Left ventricle myocardium inferior (tissue), 1 donor: ENCODE data around the gene SLC25A21. TPM values are rescaled to one million over a fixed set of nuclear protein-coding genes. Genes with fewer than 3 reads are reported as not detected.
"Not testable (repeated sequence)": the region's sequence is repeated elsewhere in the genome, so short reads cannot be mapped to it uniquely, and the experiment has no call there.

Experiments used
- DNase-seq: peaks from one replicate; pipeline ENCODE4 v3.0.0-alpha.2; 2020
- H3K27ac ChIP-seq: fragments of 200-600 bp; replicated peaks from 2 replicates; pipeline ENCODE4 v1.8.0; 2021
- H3K27me3 ChIP-seq: fragments of 200-600 bp; 2 replicates; pipeline ENCODE4 v1.8.0; 2021; ENCODE audit warnings: low read depth
- H3K36me3 ChIP-seq: fragments of 200-600 bp; 2 replicates; pipeline ENCODE4 v1.8.0; 2021
- H3K4me1 ChIP-seq: fragments of 200-600 bp; 2 replicates; pipeline ENCODE4 v1.8.0; 2021
- H3K4me3 ChIP-seq: fragments of 200-600 bp; 2 replicates; pipeline ENCODE4 v1.8.0; 2021; ENCODE audit warnings: mild to moderate bottlenecking, moderate library complexity
- H3K9me3 ChIP-seq: fragments of 200-600 bp; replicated peaks from 2 replicates; pipeline ENCODE4 v1.8.0; 2021
- intact Hi-C: fragments of 100-400 bp; cut with micrococcal nuclease; formaldehyde crosslinking; loops from one replicate; pipeline ENCODE4 v1.11.0; 2022
- total RNA-seq: library from RNA; stranded (reverse); fragmentation: NEBNext Ultra II Directional; extraction: Animal tissue kit (Norgen Biotek cat#: 25700); gene quantifications from one replicate; pipeline ENCODE4 v1.2.1, GENCODE V29; 2021
- TF ChIP-seq, protein P1 (sequence below): fragments of 200-600 bp; IDR thresholded peaks from 2 replicates; pipeline ENCODE4 v1.8.0; 2021; ENCODE audit warnings: antibody characterized with exemption, mild to moderate bottlenecking, borderline replicate concordance
- donor health status: DM: no; HTN: yes; CAD: no; lungs with severe emphysema.

The SLC25A21 gene
- total RNA-seq, 1 donor from 2014 or later: 0.77 TPM

- intact Hi-C loops: no loop called here
- Histone ChIP-seq H3K36me3 (no peaks in the 10 kb centered on the region), H3K9me3 (no peaks in the 10 kb centered on the region), H3K27me3 (peaks cover 96% of the 10 kb centered on the region), H3K4me3 (no peak overlapping the region), H3K4me1 (no peaks in the 10 kb centered on the region), H3K27ac (no peak overlapping the region)
- DNase-seq: no peak
- TF ChIP-seq, protein P1, sequence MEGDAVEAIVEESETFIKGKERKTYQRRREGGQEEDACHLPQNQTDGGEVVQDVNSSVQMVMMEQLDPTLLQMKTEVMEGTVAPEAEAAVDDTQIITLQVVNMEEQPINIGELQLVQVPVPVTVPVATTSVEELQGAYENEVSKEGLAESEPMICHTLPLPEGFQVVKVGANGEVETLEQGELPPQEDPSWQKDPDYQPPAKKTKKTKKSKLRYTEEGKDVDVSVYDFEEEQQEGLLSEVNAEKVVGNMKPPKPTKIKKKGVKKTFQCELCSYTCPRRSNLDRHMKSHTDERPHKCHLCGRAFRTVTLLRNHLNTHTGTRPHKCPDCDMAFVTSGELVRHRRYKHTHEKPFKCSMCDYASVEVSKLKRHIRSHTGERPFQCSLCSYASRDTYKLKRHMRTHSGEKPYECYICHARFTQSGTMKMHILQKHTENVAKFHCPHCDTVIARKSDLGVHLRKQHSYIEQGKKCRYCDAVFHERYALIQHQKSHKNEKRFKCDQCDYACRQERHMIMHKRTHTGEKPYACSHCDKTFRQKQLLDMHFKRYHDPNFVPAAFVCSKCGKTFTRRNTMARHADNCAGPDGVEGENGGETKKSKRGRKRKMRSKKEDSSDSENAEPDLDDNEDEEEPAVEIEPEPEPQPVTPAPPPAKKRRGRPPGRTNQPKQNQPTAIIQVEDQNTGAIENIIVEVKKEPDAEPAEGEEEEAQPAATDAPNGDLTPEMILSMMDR: no peak
Measured at GRCh38 chr14:36817071-36817930, 355.1 kb downstream of the SLC25A21 start.

- Histone ChIP-seq H3K36me3 (no peaks in the 10 kb centered on the region), H3K9me3 (no peaks in the 10 kb centered on the region), H3K27me3 (peaks cover 96% of the 10 kb centered on the region), H3K27ac (no peak overlapping the region), H3K4me1 (no peaks in the 10 kb centered on the region), H3K4me3 (no peak overlapping the region)
- intact Hi-C loops: no loop called here
- TF ChIP-seq, protein P1: no peak
- DNase-seq: no peak
Measured at GRCh38 chr14:36816481-36816880, 355.9 kb downstream of the SLC25A21 start.

DNA sequence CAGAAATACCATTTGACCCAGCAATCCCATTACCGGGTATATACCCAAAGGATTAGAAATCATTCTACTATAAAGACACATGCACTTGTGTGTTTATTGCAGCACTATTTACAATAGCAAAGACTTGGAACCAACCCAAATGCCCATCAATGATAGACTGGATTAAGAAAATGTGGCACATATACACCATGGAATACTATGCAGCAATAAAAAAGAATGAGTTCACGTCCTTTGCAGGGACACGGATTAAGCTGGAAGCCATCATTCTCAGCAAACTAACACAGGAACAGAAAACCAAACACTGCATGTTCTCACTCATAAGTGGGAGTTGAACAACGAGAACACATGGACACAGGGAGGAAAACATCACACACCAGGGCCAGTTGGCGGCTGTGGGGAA lies 357.6 kb downstream of the SLC25A21 start:
- H3K4me3 ChIP-seq, H3K36me3 ChIP-seq, H3K4me1 ChIP-seq, DNase-seq, H3K27ac ChIP-seq, intact Hi-C loops, H3K9me3 ChIP-seq: not testable (repeated sequence)
- H3K27me3 ChIP-seq: peaks cover 96% of the 10 kb centered on the region

- H3K27me3 ChIP-seq: peaks cover 92% of the 10 kb centered on the region
- no peak overlapping the region for H3K27ac ChIP-seq
- TF ChIP-seq, protein P1: no peak
- no peaks in the 10 kb centered on the region for H3K9me3 ChIP-seq
- H3K4me1 ChIP-seq: peaks cover 6% of the 10 kb centered on the region
- no peaks in the 10 kb centered on the region for H3K36me3 ChIP-seq
- no peak overlapping the region for H3K4me3 ChIP-seq
- intact Hi-C loops: no loop called here
- DNase-seq: no peak
Measured at GRCh38 chr14:36810209-36810608, 362.2 kb downstream of the SLC25A21 start.

GRCh38 chr14:36807727-36808126 lies 364.7 kb downstream of the SLC25A21 start:
- no peak for DNase-seq
- Histone ChIP-seq H3K27ac (no peak overlapping the region), H3K4me3 (no peak overlapping the region), H3K9me3 (no peaks in the 10 kb centered on the region), H3K27me3 (peaks cover 77% of the 10 kb centered on the region), H3K36me3 (no peaks in the 10 kb centered on the region), H3K4me1 (peaks cover 12% of the 10 kb centered on the region)
- intact Hi-C loops: no loop called here
- TF ChIP-seq, protein P1: no peak

GRCh38 chr14:36805131-36805559 lies 367.3 kb downstream of the SLC25A21 start:
- H3K9me3 ChIP-seq: no peaks in the 10 kb centered on the region
- H3K27ac ChIP-seq: no peak overlapping the region
- H3K36me3 ChIP-seq: no peaks in the 10 kb centered on the region
- no peak overlapping the region for H3K4me3 ChIP-seq
- TF ChIP-seq, protein P1: no peak
- H3K27me3 ChIP-seq: peaks cover 76% of the 10 kb centered on the region
- intact Hi-C loops: no loop called here
- peak; percentile 34 for DNase-seq
- peaks cover 12% of the 10 kb centered on the region for H3K4me1 ChIP-seq
